DMS53 (cell line): Measurements from ENCODE around the gene TDRD10.
"Not testable (repeated sequence)": the region's sequence is repeated elsewhere in the genome, so short reads cannot be mapped to it uniquely, and the experiment has no call there.

Source experiments
- DNase-seq: peaks from one replicate; lab custom pipeline; 2025; lab: John Stamatoyannopoulos, UW

Gene TDRD10

GRCh38 chr1:154479764-154480421 is 22.1 kb upstream of the TDRD10 start:
- peak; percentile 91 for DNase-seq

DNA sequence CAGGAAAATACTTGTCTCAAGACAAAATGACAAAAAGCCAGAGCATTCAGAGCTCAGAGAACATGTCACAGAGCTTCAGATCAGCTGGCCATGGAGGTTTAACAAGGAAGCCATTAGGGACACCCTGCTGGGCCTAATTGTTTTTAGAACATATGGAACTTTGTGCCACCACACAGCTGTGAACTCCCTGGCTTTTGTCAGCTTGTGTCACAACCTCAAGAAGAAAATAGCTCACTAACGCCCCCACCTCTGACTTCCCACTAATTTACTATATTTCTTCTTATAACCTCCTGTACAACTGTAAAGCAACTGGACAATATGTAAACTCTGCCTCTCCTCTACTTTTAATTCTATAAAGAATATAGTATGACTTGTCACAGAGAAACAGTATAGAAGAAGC is 21.0 kb upstream of the TDRD10 start:
- no peak for DNase-seq

- DNase-seq: peak; percentile 69
These were observed 17.8 kb upstream of the TDRD10 start for GRCh38 chr1:154483941-154484803.

GRCh38 chr1:154485106-154485505 is 16.9 kb upstream of the TDRD10 start:
- DNase-seq: no peak

DNA sequence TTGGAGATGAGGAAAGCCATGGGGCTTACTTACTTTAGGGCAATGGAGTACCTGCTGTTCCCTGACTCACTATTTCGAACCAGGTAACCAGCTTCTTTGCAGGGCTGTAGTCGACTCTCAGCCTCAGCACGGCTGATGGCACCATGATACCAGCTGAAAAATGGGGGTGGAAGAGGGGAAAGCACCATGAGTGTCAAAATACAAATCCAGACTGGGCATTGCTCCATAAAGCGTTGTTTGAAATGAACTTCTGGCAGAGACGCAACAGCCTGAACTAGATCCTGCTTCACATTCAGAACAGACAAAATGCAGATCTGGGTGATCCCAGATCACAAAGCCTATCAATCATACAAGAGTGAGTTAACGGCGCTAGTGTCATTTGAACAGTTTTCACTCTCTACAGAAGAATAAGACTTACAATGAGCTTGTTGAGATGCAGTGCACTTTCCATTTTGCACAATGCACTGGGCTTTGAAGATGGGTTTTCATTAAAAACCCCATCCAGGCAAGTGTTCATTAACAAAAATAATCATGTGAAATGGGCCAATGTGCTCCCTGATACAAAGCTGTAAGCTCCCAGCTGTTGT is 16.0 kb upstream of the TDRD10 start:
- DNase-seq: no peak

- DNase-seq: not testable (repeated sequence)
These were observed 15.3 kb upstream of the TDRD10 start for GRCh38 chr1:154486756-154487155.

DNA sequence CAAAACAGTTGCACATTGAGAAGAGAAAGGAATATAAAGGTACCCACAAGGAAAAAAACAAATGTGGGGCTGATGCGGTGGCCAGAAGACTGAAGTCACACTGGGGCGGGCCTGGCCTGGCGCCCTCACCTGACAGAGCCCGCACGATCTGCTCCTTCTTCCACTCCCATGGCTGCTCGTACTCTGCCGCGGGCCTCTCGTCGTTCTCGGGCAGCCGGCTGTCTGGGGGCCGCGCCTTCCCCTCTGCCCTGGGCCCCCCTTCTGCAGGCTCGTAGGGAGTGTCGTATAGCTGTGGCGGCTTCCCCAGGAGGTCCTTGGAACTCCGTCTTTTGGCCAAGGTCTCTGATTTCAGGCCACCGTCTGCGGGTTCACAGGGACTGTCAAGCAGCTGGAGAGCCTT is 13.1 kb upstream of the TDRD10 start:
- no peak for DNase-seq

DNA sequence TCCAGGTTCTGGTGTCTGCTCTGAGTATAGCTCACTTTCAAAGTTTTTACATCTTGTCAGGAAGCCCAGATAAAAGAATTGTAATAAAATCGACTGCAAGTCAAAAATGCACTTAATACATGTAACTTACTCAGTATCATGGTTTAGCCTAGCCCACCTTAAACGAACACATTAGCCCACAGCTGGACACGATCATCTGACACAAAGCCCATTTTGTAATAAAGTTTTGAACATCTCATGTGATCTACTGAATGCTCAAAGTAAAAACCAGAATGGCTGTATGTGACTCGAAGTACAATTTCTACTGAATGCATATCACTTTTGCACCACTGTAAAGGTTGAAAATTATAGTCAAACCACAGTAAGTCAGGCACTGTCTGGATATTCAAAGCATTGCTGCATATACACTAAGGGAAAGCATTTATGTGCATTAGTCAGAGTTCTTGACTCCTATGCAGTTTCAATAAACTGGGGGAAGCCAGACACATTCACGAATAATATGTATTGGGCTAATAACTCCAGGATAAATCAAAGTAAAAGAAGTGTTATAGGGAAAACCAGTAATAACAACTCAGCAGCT is 12.2 kb upstream of the TDRD10 start:
- no peak for DNase-seq

GRCh38 chr1:154490317-154490716 is 11.7 kb upstream of the TDRD10 start:
- DNase-seq: no peak

GRCh38 chr1:154492115-154492514 is 9.9 kb upstream of the TDRD10 start:
- no peak for DNase-seq

GRCh38 chr1:154493276-154493675 is 8.7 kb upstream of the TDRD10 start:
- no peak for DNase-seq

DNA sequence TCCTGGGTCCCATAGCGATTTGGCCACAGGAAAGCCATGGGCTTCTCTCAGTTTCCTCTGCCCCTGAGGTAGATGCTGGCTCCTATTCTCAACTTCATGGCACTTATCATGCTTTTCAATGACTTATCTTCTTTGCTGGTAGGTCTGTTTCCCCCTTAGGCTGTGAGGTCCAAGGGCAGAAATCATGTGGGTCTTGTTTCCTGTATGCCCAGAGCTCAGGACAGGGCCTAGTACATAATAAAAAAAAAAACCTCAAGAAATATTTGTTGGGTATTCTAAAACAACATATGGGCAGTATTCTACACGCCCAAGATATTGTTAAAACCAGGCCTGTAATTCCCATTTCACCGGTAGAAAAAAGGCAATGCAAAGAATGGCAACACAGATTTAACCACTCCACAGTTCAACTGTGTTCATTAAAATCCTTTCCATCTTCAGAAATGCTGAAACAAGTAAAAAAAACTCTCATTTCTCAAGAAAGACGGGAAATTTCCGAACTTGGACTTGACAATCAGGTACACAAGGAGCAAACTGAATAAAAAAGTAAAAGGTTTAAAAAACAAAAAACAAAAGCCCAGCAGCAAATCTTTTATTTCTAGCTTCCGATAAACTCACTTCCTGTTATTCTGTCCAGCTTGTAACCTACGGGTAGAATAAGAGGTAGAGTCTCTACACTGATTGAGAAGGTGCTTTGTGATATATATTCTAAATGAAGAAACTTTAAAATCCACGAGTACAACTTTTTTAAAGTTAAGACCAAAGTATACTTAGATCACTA is 6.3 kb upstream of the TDRD10 start:
- no peak for DNase-seq

DNA sequence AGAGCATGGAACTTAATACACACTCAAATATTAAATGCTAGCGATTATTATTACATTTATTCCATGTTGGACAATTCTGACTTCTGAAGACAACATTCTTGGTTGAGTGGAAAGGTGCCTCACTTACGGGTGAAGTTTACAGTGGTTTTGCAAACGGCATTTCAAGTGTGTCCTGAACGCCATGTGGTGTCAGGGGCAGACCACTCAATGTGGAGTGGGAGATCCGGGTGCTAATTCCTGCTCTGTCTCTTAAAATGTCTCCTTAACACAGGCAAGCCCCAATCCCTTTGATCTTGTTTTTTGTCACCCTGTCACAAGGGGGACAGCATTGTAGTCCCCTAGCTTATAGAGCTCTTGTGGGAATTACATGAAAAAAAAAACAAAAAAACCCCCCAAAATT is 5.6 kb upstream of the TDRD10 start:
- no peak for DNase-seq

DNA sequence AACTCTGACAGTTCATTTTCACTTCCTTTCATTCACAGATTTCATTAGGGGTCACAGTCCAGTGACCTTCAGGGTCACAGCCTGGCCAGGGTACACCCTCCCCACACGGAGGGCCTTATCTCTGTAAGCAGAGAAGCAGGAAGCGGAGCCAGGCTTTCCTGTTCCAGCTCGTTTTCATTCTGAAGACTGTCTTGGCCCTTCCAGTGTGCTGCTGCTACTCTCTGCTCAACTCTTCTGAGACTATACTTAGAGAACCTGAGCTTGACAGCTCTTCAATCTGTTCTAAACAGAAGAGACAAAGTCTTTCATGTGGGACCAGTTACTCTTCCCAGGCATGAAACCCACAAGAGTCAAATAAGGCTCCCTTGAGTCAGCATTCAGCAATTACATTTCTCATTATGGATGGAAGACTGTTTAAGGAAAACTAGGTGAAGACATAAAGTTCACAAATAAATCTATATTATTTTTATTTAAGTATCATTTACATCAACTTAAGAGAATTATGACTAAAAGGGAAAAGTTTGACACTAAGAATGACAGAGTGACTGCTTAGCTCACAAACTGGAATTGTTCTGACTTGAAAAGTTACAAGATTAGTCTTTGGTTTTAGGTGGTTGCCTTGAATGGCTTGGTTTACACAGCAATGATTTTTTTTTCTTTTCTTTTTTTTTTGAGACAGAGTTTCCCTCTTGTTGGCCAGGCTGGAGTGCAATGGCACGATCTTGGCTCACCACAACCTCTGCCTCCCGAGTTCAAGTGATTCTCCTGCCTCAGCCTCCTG is 4.8 kb upstream of the TDRD10 start:
- DNase-seq: no peak

- DNase-seq: no peak
These were observed 2.6 kb upstream of the TDRD10 start for GRCh38 chr1:154499446-154499845.

- DNase-seq: no peak
These were observed 1.5 kb upstream of the TDRD10 start for GRCh38 chr1:154500533-154500932.

DNA sequence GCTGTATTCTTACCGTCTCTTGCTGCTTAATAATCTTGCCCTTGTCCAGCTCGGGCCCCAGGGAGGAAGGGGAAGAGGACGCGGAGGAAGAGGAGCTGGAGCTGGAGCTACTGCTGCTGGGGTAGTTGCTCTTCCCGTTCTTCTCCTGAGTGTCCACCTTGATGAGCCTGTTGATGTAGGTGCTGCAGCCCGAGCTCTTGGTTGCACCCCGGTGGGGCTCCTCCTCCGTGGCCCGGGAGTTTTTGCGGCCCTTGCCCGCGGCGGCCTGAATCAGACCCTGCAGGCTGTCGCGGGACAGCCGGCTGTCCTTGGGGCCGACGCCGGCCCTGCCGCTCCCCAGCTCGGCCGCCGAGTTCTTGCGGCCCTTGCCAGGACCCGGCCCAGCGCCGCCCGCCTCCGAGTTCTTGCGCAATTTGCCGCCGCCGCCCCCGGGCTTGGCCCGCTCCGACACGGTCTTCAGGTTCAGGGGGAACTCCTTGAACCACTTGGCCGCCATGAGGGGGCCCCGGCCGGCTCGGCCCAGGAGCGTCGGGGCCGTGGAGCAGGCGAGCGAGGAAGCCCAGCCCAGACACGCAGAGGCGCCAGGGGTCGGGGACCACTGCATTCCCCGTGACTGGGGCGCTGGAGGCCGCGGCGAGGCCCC is 475 bp upstream of the TDRD10 start:
- peak; percentile 30 for DNase-seq

DNA sequence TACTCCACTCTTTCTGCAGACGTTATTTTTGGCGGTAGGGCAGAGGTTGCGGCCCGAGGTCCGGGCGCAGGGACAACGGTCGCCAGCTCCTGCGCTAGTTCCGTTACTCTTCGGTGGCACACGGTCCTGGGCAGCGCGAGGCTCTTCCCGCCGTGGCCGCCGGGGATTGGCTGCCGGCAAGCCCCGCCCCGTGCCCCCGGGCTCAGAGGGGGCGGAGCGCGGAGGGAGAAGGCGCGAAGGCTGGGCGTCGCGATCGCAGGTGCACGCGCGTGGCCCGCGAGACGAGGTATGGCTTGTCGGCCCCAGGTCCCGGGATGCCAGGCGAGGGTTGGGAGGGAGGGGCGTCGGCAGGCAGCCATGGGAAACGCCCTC is 711 bp downstream of the TDRD10 start:
- no peak for DNase-seq

DNA sequence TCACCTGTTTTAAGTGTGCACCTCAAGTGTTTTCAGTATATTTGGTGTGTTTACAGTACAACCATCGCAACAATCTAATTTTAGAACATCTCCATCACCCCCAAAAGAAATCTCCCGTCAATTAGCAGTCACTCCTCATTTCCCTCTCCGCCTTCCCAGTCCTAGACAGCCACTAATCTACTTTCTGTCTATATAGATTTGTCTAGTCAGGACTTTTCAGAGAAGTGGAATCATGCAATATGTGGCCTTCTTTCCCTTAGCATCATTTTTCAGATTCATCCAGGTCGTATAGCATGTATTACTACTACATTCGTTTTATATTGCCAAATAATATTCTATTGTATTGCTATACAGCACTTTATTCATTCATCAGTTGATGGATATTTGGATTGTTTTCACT is 1.9 kb downstream of the TDRD10 start:
- DNase-seq: no peak

DNA sequence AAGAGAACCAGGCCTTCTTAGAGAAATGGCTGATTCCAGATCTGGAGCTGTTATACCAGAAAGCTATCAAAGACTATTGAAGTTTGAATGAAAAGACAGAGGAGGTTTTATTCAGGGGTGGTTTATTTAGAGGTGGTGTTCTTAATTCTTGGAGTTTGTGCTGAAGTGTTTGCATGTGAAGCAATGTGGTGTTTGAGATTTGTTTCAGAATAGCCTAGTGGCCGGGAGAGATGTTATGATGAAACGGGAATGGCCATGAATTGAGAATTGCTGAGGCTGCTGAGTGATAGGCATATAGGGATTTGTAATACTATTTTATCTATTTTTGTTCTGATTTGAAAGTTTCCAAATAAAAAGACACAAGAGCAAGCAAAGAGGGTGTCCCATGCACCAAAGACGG is 10.7 kb downstream of the TDRD10 start:
- DNase-seq: no peak

DNA sequence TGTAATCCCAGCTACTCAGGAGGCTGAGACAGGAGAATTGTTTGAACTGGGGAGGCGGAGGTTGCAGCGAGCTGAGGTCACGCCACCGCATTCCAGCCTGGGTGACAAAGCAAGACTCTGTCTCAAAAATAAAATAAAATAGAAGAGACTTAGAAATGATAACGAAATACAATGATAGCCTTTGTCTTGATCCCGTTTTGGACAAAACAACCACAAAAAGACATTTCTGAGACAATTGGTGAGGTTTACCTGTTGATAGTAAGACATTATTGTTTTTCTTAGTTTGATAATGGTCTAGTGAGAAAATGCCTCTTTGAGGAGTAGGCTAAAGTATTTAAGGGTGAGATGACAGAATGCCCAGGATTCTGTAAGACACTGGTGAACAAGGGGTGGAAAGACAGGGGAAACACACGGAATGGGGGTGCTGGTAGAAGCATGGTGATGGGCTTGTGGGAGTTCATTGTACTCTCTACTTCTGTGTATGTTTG is 12.1 kb downstream of the TDRD10 start:
- DNase-seq: no peak
